HL-60 (cell line): ENCODE results near the gene RAB36.
A peak's percentile ranks its signal among the peaks of the same experiment; 100 is the strongest.

ENCODE experiments used
- DNase-seq, 2 experiments: peaks; one replicate each; pipeline ENCODE4 v3.0.0-alpha.2; 2010 to 2020; ENCODE audit warnings: low read depth in 1 of 2, low spot score in 1 of 2
- H3K27ac ChIP-seq: fragments of 250-450 bp; sonication (Bioruptor Pico); replicated peaks from 2 replicates; pipeline ENCODE4 v1.5.1; 2020; ENCODE audit warnings: mild to moderate bottlenecking, moderate library complexity
- H3K27me3 ChIP-seq: fragments of 250-450 bp; sonication (Bioruptor Pico); 2 replicates; pipeline ENCODE4 v1.5.1; 2021; ENCODE audit warnings: mild to moderate bottlenecking, moderate library complexity; ENCODE audit not compliant: insufficient read depth, poor library complexity, severe bottlenecking
- H3K4me3 ChIP-seq: replicated peaks from 2 replicates; pipeline ENCODE4 v1.5.1; 2011; ENCODE audit warnings: mild to moderate bottlenecking, control low read depth, low read length; ENCODE audit not compliant: insufficient read depth
- GABPA ChIP-seq: IDR thresholded peaks from 2 replicates; pipeline ENCODE4 v1.6.1; 2012; ENCODE audit warnings: low read depth
- POLR2AphosphoS5 ChIP-seq: IDR thresholded peaks from 2 replicates; pipeline ENCODE4 v1.6.1; 2012; ENCODE audit warnings: low read depth
- SPI1 ChIP-seq: IDR thresholded peaks from 2 replicates; pipeline ENCODE4 v1.6.1; 2012; ENCODE audit warnings: low read depth, mild to moderate bottlenecking, borderline replicate concordance
- TF ChIP-seq, protein P1 (sequence below): IDR thresholded peaks from 2 replicates; pipeline ENCODE4 v1.6.1; 2012; ENCODE audit warnings: low read depth; ENCODE audit not compliant: insufficient replicate concordance
- TF ChIP-seq, protein P2 (sequence below): IDR thresholded peaks from one replicate; pipeline ENCODE4 v1.5.1; 2011; ENCODE audit warnings: low read length, control low read depth, inconsistent platforms; ENCODE audit not compliant: insufficient read depth

The RAB36 gene

DNA sequence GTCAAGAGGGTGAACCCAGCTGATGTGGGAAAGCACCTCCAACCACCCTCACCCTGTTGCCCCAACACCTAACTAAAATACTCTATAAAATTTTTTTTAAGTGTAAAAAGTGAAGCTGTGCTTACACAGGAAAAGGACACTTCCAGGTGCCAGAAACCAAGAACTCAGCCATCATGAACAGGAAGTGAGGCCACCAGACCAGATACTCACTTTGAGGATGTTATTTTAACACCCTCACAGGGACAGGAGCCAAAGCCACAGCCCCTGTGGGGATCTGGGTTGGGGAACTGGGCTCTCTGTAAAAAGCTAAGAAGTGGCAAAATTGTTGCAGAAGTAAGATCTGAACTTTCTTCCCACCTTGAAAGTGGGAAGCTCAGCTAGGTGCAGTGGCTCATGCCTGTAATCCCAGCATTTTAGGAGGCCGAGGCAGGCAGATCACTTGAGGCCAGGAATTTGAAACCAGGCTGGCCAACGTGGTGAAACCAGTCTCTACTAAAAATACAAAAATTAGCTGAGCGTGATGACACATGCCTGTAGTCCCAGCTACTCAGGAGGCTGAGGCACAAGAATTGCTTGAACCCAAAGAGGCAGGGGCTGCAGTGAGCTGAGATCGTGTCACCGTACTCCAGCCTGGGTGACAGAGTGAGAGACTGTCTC lies 7.2 kb upstream of the RAB36 start:
- H3K27me3 ChIP-seq, result no peaks in the 10 kb centered on the region
- H3K27ac ChIP-seq, result peak overlapping the region; percentile 56
- H3K4me3 ChIP-seq, result no peak overlapping the region
- DNase-seq, result peak in 1 of 2 experiments; percentile 88
- TF ChIP-seq GABPA (peak; percentile 27; the same call in 1 of the 2 replicates), POLR2AphosphoS5 (no peak), SPI1 (peak; percentile 74)

DNA sequence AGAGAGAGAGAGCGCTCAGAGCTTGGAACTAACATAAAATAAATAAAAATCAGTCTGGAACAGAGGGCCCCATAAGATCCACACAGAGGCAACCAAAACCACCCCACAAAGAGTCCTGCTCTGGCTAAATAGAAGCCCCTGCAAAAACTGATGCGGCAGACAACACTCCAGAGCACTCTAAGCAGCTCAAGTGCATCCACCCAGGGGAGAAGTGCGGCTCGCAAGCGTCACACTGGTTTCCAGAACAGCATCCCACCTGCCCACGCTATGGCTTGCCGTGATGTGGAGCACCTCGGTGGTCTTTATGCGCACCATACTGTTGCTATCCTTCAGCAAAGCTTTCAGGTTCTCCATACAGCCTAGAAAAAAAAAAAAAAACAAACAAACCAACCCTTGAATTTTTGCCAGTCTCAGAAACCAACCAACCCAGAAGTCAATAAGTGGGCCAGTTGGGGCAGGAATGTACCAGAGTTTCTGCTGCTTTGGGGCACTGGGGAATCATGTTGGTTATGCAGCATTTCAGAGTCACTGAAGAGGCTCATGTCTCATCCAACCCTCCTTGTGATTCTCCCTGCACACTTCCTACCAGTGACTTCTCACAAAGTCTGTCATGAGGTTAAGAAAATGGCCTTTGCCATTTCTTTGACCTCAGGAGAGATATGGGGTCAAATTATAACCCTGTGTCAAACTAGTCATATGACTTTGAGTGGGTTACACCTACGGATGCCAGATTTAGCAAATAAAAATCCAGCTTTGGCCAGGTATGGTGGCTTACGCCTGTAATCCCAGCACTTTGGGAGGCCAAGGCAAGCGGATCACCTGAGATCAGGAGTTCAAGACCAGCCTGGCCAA lies 6.5 kb upstream of the RAB36 start:
- DNase-seq, result no peak
- no peak overlapping the region for H3K4me3 ChIP-seq
- TF ChIP-seq SPI1, result no peak
- no peak for TF ChIP-seq GABPA
- no peak for TF ChIP-seq POLR2AphosphoS5
- TF ChIP-seq, protein P1, sequence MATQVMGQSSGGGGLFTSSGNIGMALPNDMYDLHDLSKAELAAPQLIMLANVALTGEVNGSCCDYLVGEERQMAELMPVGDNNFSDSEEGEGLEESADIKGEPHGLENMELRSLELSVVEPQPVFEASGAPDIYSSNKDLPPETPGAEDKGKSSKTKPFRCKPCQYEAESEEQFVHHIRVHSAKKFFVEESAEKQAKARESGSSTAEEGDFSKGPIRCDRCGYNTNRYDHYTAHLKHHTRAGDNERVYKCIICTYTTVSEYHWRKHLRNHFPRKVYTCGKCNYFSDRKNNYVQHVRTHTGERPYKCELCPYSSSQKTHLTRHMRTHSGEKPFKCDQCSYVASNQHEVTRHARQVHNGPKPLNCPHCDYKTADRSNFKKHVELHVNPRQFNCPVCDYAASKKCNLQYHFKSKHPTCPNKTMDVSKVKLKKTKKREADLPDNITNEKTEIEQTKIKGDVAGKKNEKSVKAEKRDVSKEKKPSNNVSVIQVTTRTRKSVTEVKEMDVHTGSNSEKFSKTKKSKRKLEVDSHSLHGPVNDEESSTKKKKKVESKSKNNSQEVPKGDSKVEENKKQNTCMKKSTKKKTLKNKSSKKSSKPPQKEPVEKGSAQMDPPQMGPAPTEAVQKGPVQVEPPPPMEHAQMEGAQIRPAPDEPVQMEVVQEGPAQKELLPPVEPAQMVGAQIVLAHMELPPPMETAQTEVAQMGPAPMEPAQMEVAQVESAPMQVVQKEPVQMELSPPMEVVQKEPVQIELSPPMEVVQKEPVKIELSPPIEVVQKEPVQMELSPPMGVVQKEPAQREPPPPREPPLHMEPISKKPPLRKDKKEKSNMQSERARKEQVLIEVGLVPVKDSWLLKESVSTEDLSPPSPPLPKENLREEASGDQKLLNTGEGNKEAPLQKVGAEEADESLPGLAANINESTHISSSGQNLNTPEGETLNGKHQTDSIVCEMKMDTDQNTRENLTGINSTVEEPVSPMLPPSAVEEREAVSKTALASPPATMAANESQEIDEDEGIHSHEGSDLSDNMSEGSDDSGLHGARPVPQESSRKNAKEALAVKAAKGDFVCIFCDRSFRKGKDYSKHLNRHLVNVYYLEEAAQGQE, result no peak
- TF ChIP-seq, protein P2, sequence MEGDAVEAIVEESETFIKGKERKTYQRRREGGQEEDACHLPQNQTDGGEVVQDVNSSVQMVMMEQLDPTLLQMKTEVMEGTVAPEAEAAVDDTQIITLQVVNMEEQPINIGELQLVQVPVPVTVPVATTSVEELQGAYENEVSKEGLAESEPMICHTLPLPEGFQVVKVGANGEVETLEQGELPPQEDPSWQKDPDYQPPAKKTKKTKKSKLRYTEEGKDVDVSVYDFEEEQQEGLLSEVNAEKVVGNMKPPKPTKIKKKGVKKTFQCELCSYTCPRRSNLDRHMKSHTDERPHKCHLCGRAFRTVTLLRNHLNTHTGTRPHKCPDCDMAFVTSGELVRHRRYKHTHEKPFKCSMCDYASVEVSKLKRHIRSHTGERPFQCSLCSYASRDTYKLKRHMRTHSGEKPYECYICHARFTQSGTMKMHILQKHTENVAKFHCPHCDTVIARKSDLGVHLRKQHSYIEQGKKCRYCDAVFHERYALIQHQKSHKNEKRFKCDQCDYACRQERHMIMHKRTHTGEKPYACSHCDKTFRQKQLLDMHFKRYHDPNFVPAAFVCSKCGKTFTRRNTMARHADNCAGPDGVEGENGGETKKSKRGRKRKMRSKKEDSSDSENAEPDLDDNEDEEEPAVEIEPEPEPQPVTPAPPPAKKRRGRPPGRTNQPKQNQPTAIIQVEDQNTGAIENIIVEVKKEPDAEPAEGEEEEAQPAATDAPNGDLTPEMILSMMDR, result no peak
- no peaks in the 10 kb centered on the region for H3K27me3 ChIP-seq
- peak overlapping the region; percentile 56 for H3K27ac ChIP-seq

DNA sequence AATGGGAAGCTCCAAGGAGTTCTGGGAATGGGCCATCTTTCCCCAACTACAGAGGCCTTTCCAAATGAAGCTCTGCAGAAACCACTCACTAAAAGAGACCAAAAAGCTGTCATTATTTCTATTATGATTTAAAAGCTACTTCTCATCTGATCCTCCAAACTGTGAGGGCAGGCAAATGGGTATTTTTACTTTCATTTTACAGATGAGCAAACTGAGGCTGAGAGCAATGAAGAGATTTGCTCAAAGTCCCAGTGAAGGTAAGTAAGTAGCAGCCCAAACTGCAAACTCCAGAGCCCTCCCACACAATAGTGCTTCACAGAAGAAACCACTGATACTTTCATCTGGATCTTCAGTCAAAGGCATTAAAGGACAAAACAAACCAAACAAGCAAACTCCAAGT lies 4.9 kb upstream of the RAB36 start:
- no peak overlapping the region for H3K27ac ChIP-seq
- no peaks in the 10 kb centered on the region for H3K27me3 ChIP-seq
- no peak for DNase-seq
- H3K4me3 ChIP-seq, result no peak overlapping the region
- TF ChIP-seq GABPA (no peak), SPI1 (no peak), POLR2AphosphoS5 (no peak)
- TF ChIP-seq, protein P1, result no peak
- TF ChIP-seq, protein P2, result no peak

DNA sequence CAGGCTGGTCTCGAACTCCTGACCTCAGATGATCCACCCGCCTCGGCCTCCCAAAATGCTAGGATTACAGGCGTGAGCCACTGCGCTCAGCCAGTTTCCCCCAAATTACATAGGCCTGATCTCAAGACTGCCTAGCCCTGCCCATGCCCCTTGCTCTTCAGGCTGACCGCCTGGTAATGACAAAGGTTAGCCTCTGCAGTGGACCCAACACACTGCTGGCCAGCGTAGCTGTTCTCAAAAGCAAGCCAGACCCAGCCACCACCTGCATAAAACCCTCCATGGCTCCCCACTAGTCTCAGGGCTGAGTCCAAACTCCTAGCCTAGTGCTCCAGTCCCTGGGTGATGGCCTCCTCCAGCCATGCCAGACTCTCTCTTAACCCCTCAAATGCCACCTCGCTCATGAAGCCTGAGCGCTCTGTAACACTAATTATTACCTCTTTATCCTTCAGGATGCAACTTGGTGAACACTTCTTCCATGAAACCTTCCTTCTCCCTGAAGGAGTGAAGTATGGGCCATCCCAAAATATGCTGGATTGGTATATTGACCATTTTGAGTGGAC lies 2.7 kb upstream of the RAB36 start:
- Histone ChIP-seq H3K27me3 (no peaks in the 10 kb centered on the region), H3K4me3 (no peak overlapping the region), H3K27ac (peak overlapping the region; percentile 65)
- no peak for DNase-seq
- no peak for TF ChIP-seq POLR2AphosphoS5
- no peak for TF ChIP-seq GABPA
- TF ChIP-seq, protein P1, result no peak
- TF ChIP-seq, protein P2, result no peak
- no peak for TF ChIP-seq SPI1
